Measurements from ENCODE around the gene PROK1. TPM values are rescaled to one million over a fixed set of nuclear protein-coding genes. Genes with fewer than 3 reads are reported as not detected.

Gene PROK1
- total RNA-seq, 1 experiment from 2014 or later: 0.22 TPM

DNA sequence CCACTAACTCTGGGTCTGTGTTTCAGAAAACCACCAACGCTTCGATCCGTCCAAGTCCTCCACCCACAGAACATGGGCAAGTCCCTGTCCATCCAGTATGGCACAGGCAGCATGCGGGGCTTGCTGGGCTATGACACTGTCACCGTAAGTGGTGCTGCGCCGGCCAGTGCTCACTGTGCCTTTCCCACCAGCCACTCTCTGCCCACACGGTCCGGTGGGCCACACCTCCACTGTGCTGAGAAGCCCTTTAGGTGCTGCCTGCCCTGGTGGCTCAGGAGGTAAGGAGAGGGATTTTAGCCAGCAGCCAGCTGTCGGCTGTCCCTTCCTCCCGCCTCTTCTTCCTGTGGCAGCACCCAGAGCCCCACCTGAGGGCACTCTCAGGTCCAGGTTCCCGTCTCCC is 33.9 kb downstream of the PROK1 start:
- H2AFZ ChIP-seq (ENCODE audit: low read depth, low read length, poor library complexity, severe bottlenecking): no peak overlapping the region
- intact Hi-C loops (cut with micrococcal nuclease): no loop called here
- H4K20me1 ChIP-seq (ENCODE audit: insufficient read depth): no peaks in the 10 kb centered on the region
- no peaks in the 10 kb centered on the region for H3K79me2 ChIP-seq (ENCODE audit: insufficient read depth, low read length)
- no peak for DNase-seq (ENCODE audit: low read depth, low spot score)
- H3K9me3 ChIP-seq (ENCODE audit: control insufficient read depth in 1 of 2, insufficient read depth in 1 of 2, low read depth in 1 of 2, low read length in 2 of 2): no peaks in the 10 kb centered on the region
- no peak overlapping the region for H3K9ac ChIP-seq (ENCODE audit: low read length)
- no peaks in the 10 kb centered on the region; a peak in 1 of 4 replicates for H3K4me1 ChIP-seq (ENCODE audit: control insufficient read depth in 1 of 2, insufficient read depth in 2 of 2, low read length in 2 of 2)
- H3K36me3 ChIP-seq (ENCODE audit: control insufficient read depth in 1 of 2, insufficient read depth in 2 of 2, low read length in 2 of 2): no peaks in the 10 kb centered on the region
- no peak overlapping the region for H3K4me2 ChIP-seq (ENCODE audit: low read length)
- H3K9me2 ChIP-seq (ENCODE audit: insufficient read depth): no peaks in the 10 kb centered on the region
- H3K27me3 ChIP-seq (ENCODE audit: insufficient read depth, low read length): no peaks in the 10 kb centered on the region
- H3K27ac ChIP-seq (ENCODE audit: low read depth, low read length): no peak overlapping the region
- ATAC-seq: no peak
- ChIA-PET CTCF (interaction anchor here (1.6 kb wide), 1 partner anchor 11 kb away, joined by 5 read pairs; no protein-coding TSS in a partner anchor), POLR2A (no interaction called here), RAD21 (ENCODE audit: low non-redundant PET in 1 of 2, low total read pairs in 2 of 2, uncharacterized antibody in 2 of 2, unreplicated experiment in 2 of 2) (no interaction called here)
- TF ChIP-seq EGR1 (IDR thresholded peaks at IDR 0.05; ENCODE audit: low read depth) (no peak), SIN3A (IDR thresholded peaks at IDR 0.05; ENCODE audit: low read depth) (no peak), CEBPB (IDR thresholded peaks at IDR 0.05; ENCODE audit: low read depth) (no peak), FOSL1 (IDR thresholded peaks at IDR 0.05; ENCODE audit: low read depth) (no peak), POLR2AphosphoS5 (IDR thresholded peaks at IDR 0.05; ENCODE audit: low read depth, low read length) (no peak), JUND (IDR thresholded peaks at IDR 0.05) (no peak), ELF1 (IDR thresholded peaks at IDR 0.05; ENCODE audit: borderline replicate concordance, low read depth) (no peak), POLR2A (IDR thresholded peaks at IDR 0.05; ENCODE audit: borderline replicate concordance, extremely low read depth, insufficient read depth, insufficient read length) (no peak), EZH2 (IDR thresholded peaks at IDR 0.05) (no peak), ZNF274 (IDR thresholded peaks at IDR 0.05; ENCODE audit: low read depth, low read length) (no peak)
- TF ChIP-seq, protein P1, sequence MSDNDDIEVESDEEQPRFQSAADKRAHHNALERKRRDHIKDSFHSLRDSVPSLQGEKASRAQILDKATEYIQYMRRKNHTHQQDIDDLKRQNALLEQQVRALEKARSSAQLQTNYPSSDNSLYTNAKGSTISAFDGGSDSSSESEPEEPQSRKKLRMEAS (IDR thresholded peaks at IDR 0.05): no peak
- TF ChIP-seq, protein P2, sequence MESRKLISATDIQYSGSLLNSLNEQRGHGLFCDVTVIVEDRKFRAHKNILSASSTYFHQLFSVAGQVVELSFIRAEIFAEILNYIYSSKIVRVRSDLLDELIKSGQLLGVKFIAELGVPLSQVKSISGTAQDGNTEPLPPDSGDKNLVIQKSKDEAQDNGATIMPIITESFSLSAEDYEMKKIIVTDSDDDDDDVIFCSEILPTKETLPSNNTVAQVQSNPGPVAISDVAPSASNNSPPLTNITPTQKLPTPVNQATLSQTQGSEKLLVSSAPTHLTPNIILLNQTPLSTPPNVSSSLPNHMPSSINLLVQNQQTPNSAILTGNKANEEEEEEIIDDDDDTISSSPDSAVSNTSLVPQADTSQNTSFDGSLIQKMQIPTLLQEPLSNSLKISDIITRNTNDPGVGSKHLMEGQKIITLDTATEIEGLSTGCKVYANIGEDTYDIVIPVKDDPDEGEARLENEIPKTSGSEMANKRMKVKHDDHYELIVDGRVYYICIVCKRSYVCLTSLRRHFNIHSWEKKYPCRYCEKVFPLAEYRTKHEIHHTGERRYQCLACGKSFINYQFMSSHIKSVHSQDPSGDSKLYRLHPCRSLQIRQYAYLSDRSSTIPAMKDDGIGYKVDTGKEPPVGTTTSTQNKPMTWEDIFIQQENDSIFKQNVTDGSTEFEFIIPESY (IDR thresholded peaks at IDR 0.05; ENCODE audit: extremely low read depth, insufficient replicate concordance, low read length): no peak
- no peak overlapping the region for H3K4me3 ChIP-seq (replicated peaks in 1 of 2; ENCODE audit: low read depth in 1 of 2, low read length in 2 of 2)
- BruUV-seq (replicated peaks): no TSS peak

Data from HCT116 (cell line).